ENCODE data around the gene SYCE3.
A peak's percentile ranks its signal among the peaks of the same experiment; 100 is the strongest.

Gene SYCE3

GRCh38 chr22:50576070-50576469 lies 13.4 kb upstream of the SYCE3 start:
- Mint-ChIP-seq H3K27ac (no peak overlapping the region), H3K36me3 (peaks cover 47 to 65% of the 10 kb centered on the region in 2 donors), H3K27me3 (no peaks in the 10 kb centered on the region), H3K4me3 (no peak overlapping the region), H3K4me1 (peaks cover 10 to 14% of the 10 kb centered on the region in 2 donors), H3K9me3 (no peaks in the 10 kb centered on the region)
- no peak for ATAC-seq (replicated peaks)
- no peak for DNase-seq

DNA sequence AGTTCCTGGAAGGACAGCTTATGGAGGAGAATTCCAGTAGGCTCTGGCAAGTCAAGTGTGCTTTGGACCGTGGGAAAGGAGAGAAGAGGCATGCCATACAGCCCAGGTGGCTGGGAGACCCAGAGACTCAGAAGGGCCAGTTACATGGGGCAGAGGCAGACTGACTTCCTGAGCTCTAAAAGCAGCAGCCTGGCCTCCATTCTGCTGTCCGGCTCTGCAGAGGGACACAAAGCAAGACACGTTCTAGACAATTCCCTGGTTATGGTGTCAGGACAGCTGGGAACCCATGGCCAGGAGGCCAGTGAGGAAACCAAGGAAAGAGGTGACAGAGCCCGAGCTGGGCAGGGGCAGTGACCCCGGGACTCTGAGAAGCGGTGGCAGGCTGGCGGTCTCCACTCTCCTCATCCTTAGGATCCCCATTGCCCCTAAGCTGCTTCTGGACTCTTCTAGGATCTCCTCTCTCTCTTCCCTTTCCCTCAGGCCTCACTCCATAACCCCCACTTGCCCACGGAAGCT lies 12.8 kb upstream of the SYCE3 start:
- Mint-ChIP-seq H3K27ac (peak overlapping the region; percentile 28), H3K36me3 (peaks cover 50 to 68% of the 10 kb centered on the region in 2 donors), H3K27me3 (no peaks in the 10 kb centered on the region), H3K4me1 (peaks cover 9 to 12% of the 10 kb centered on the region in 2 donors), H3K9me3 (no peaks in the 10 kb centered on the region), H3K4me3 (no peak overlapping the region)
- no peak for ATAC-seq (replicated peaks)
- no peak for DNase-seq

GRCh38 chr22:50574383-50574755 lies 11.7 kb upstream of the SYCE3 start:
- peaks cover 2 to 8% of the 10 kb centered on the region in 2 donors for H3K4me1 Mint-ChIP-seq
- DNase-seq (no peak), ATAC-seq (replicated peaks) (no peak)
- H3K27ac Mint-ChIP-seq, result no peak overlapping the region
- H3K4me3 Mint-ChIP-seq, result no peak overlapping the region
- no peaks in the 10 kb centered on the region for H3K27me3 Mint-ChIP-seq
- H3K36me3 Mint-ChIP-seq, result peaks cover 49 to 68% of the 10 kb centered on the region in 2 donors
- no peaks in the 10 kb centered on the region for H3K9me3 Mint-ChIP-seq

DNA sequence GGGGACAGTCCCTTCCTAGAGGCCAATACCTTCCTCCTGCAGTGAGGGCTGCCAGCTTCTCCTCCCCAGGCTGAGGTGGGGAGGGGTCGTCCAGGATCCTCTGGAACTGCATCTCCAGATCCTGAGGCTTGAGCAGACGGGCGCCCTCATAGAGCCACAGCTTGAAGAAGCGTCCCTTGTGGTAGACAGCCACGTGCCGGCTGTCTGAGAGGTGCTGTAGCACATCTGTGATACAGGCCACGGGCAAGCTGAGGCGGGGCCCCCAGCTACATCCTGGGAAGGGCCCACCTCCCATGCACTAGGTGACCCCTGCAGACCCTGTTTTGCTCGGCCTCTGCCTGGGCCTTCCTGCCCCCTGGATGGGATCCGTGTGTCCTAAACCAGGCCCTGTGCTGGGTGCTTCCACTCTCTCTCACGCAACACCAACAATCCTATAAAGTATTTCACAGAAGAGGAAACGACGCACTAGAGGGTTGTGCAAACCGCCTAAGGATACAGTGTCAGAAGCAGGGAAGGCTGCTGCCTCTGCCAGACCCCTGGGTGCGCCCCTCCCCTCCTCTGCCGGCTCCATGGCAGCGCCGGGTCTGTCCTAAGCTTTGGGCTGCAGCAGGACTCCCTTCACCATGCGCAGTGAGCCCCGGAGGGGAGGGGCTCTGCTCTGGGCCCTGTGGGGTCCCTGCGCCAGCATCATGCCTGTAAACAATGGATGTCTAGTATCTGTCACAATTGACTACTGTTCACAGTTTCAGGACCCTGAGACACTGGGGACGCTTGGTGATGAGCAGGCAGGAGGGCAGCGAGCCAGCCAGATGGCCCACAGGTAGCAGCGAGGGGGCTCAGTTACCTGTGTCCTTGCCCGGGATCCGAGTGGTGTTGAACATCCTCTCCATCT lies 11.0 kb upstream of the SYCE3 start:
- ATAC-seq (replicated peaks) (no peak), DNase-seq (no peak)
- H3K9me3 Mint-ChIP-seq, result no peaks in the 10 kb centered on the region
- H3K27ac Mint-ChIP-seq, result no peak overlapping the region
- peaks cover 53 to 72% of the 10 kb centered on the region in 2 donors for H3K36me3 Mint-ChIP-seq
- H3K27me3 Mint-ChIP-seq, result no peaks in the 10 kb centered on the region
- H3K4me1 Mint-ChIP-seq, result peaks cover 0 to 8% of the 10 kb centered on the region in 2 donors
- H3K4me3 Mint-ChIP-seq, result no peak overlapping the region

DNA sequence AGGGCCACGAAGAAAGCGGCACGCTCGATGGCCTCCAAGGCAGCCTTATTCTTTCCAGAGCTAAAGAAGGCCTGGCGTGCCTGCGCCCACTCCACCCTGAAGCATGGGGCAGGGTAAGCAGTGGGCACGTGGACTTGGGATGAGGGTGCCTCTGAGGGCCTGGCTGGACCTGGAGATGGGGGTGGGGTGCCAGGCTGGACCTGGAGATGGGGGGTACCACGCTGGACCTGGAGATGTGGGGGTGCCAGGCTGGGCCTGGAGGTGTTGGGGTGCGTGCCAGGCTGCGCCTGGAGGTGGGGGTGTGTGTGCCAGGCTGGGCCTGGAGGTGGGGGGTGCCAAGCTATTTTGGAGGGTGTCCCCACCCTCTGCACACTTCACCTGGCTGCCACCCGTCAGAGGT lies 10.2 kb upstream of the SYCE3 start:
- ATAC-seq (replicated peaks), result no peak
- Mint-ChIP-seq H3K36me3 (peaks cover 53 to 75% of the 10 kb centered on the region in 2 donors), H3K4me1 (peaks cover 0 to 8% of the 10 kb centered on the region in 2 donors), H3K9me3 (no peaks in the 10 kb centered on the region), H3K27me3 (no peaks in the 10 kb centered on the region), H3K4me3 (no peak overlapping the region), H3K27ac (no peak overlapping the region)
- DNase-seq, result no peak

GRCh38 chr22:50571264-50572175 lies 8.8 kb upstream of the SYCE3 start:
- H3K4me3 Mint-ChIP-seq, result no peak overlapping the region
- no peaks in the 10 kb centered on the region for H3K27me3 Mint-ChIP-seq
- ATAC-seq (replicated peaks) (no peak), DNase-seq (no peak)
- peaks cover 0 to 5% of the 10 kb centered on the region in 2 donors for H3K4me1 Mint-ChIP-seq
- H3K9me3 Mint-ChIP-seq, result no peaks in the 10 kb centered on the region
- H3K27ac Mint-ChIP-seq, result peak overlapping the region; percentile 77
- H3K36me3 Mint-ChIP-seq, result peaks cover 51 to 69% of the 10 kb centered on the region in 2 donors

GRCh38 chr22:50570861-50571260 lies 8.1 kb upstream of the SYCE3 start:
- no peaks in the 10 kb centered on the region for H3K9me3 Mint-ChIP-seq
- peaks cover 0 to 5% of the 10 kb centered on the region in 2 donors for H3K4me1 Mint-ChIP-seq
- H3K27me3 Mint-ChIP-seq, result no peaks in the 10 kb centered on the region
- no peak overlapping the region for H3K27ac Mint-ChIP-seq
- DNase-seq (no peak), ATAC-seq (replicated peaks) (no peak)
- no peak overlapping the region for H3K4me3 Mint-ChIP-seq
- H3K36me3 Mint-ChIP-seq, result peaks cover 45 to 63% of the 10 kb centered on the region in 2 donors

GRCh38 chr22:50569896-50570535 lies 7.3 kb upstream of the SYCE3 start:
- H3K27ac Mint-ChIP-seq, result no peak overlapping the region
- H3K27me3 Mint-ChIP-seq, result no peaks in the 10 kb centered on the region
- H3K36me3 Mint-ChIP-seq, result peaks cover 44 to 57% of the 10 kb centered on the region in 2 donors
- ATAC-seq (replicated peaks), result no peak
- no peaks in the 10 kb centered on the region for H3K9me3 Mint-ChIP-seq
- DNase-seq, result no peak
- peaks cover 0 to 5% of the 10 kb centered on the region in 2 donors for H3K4me1 Mint-ChIP-seq
- no peak overlapping the region for H3K4me3 Mint-ChIP-seq

- H3K9me3 Mint-ChIP-seq, result no peaks in the 10 kb centered on the region
- H3K27ac Mint-ChIP-seq, result no peak overlapping the region
- DNase-seq, result no peak
- peaks cover 0 to 7% of the 10 kb centered on the region in 2 donors for H3K4me1 Mint-ChIP-seq
- H3K27me3 Mint-ChIP-seq, result no peaks in the 10 kb centered on the region
- no peak overlapping the region for H3K4me3 Mint-ChIP-seq
- H3K36me3 Mint-ChIP-seq, result peaks cover 38 to 52% of the 10 kb centered on the region in 2 donors
- ATAC-seq (replicated peaks), result no peak
Observed at GRCh38 chr22:50569041-50569459, 6.3 kb upstream of the SYCE3 start.

DNA sequence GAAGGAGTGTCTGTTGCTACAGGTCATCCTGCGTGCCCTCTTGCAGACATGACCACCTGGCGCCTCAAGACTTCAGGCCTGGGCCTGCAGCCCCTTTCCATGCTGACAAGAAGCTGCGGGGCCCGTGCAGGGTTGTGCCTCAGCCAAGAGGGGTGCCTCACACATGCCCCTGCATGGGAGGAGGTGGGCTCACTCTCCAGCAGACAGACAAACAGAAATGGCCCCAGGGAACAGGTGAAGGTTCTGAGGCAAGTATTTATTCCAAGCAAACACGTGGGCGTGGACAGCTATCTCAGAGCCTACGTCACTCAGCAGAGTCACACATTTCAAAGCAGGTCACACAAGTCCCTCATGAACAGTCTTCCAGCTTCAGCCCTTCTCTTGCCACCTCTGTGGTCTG lies 5.9 kb upstream of the SYCE3 start:
- Mint-ChIP-seq H3K4me1 (peaks cover 2 to 7% of the 10 kb centered on the region in 2 donors), H3K9me3 (no peaks in the 10 kb centered on the region)

GRCh38 chr22:50567721-50568252 lies 5.1 kb upstream of the SYCE3 start:
- DNase-seq (no peak), ATAC-seq (replicated peaks) (no peak)
- Mint-ChIP-seq H3K27me3 (no peaks in the 10 kb centered on the region), H3K27ac (no peak overlapping the region), H3K36me3 (peaks cover 35 to 47% of the 10 kb centered on the region in 2 donors), H3K9me3 (no peaks in the 10 kb centered on the region), H3K4me3 (no peak overlapping the region), H3K4me1 (peaks cover 10 to 14% of the 10 kb centered on the region in 2 donors)

More for the DNA sequence above, 5.9 kb upstream of the SYCE3 start:
- DNase-seq (no peak), ATAC-seq (replicated peaks) (no peak)
- Mint-ChIP-seq H3K4me3 (no peak overlapping the region), H3K36me3 (peaks cover 37 to 49% of the 10 kb centered on the region in 2 donors), H3K27me3 (no peaks in the 10 kb centered on the region), H3K27ac (no peak overlapping the region)

GRCh38 chr22:50564289-50564688 lies 1.6 kb upstream of the SYCE3 start:
- peaks cover 13 to 15% of the 10 kb centered on the region in 2 donors for H3K4me1 Mint-ChIP-seq
- H3K27ac Mint-ChIP-seq, result no peak overlapping the region
- ATAC-seq (replicated peaks) (no peak), DNase-seq (no peak)
- H3K4me3 Mint-ChIP-seq, result no peak overlapping the region
- no peaks in the 10 kb centered on the region for H3K9me3 Mint-ChIP-seq
- no peaks in the 10 kb centered on the region for H3K27me3 Mint-ChIP-seq
- H3K36me3 Mint-ChIP-seq, result peaks cover 14% of the 10 kb centered on the region in 2 donors

DNA sequence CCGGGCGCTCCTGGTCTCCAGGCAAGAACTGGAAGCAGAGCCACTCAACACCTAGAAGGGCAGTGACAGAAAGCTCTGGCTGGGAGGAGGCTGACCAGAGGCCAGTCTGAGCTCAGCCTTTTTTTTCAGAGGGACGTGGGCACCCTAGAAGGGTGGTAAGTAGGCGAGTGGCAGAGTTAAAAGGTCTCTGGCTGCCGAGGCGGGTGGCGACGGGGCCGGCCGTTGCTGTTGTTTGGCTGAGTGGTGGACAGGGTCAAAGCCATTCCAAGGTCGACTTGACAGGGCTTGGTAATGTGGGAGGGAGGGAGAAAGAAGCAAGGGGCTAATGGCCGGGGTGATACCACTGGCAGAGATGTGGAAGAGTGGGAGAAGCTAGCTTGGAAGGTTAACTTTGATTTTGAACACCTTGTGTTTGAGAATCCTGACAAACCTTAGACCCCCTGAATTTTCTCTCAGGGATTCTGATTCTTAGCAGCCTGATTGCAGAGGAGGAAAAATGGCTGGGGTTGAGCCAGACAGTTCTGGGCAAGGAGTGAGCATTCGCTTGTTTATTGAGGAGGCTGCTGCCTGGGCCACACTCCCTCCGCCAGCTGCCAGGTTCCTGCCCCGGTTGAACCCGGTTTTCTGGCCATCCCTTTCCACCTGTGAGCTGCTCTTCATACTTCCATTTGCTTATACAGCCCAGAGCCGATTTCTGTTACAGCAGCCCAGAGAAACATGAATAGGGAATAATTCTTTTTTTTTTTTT lies 868 bp upstream of the SYCE3 start:
- Mint-ChIP-seq H3K4me3 (peak overlapping the region; percentile 83 to 90), H3K4me1 (peaks cover 13 to 15% of the 10 kb centered on the region in 2 donors), H3K9me3 (no peaks in the 10 kb centered on the region), H3K36me3 (peaks cover 7% of the 10 kb centered on the region in 2 donors), H3K27me3 (no peaks in the 10 kb centered on the region), H3K27ac (peak overlapping the region; percentile 78)
- ATAC-seq (replicated peaks), result peak; percentile 2 to 5
- DNase-seq, result no peak
